Small intestine (tissue), 7 donors: ENCODE data around the gene LACC1. TPM values are rescaled to one million over a fixed set of nuclear protein-coding genes. Genes with fewer than 3 reads are reported as not detected.

Source experiments
- DNase-seq, 2 donors: peaks; one replicate each; pipeline versions ENCODE4 v3.0.0 to v3.0.0-alpha.2; 2013
- FAIRE-seq: peaks from 2 replicates; lab custom pipeline; 2012; peaks lifted over from hg19 to GRCh38; lab: Jason Lieb, UNC
- H3K27ac ChIP-seq, 3 donors: one replicate each; pipeline ENCODE4 v1.5.1; 2013; ENCODE audit warnings: low read length in 2 of 3, mild to moderate bottlenecking in 2 of 3, control low read depth in 1 of 3, inconsistent platforms in 1 of 3, low read depth in 1 of 3, moderate library complexity in 1 of 3
- H3K27me3 ChIP-seq, 3 donors: one replicate each; pipeline ENCODE4 v1.6.1; 2013; ENCODE audit warnings: low read length in 3 of 3, inconsistent platforms in 1 of 3; ENCODE audit not compliant: control insufficient read depth in 3 of 3, insufficient read depth in 3 of 3
- H3K36me3 ChIP-seq, 3 donors: one replicate each; pipeline ENCODE4 v1.6.1; 2013; ENCODE audit warnings: low read length in 3 of 3, inconsistent platforms in 1 of 3, low read depth in 1 of 3, mild to moderate bottlenecking in 1 of 3, moderate library complexity in 1 of 3; ENCODE audit not compliant: control insufficient read depth in 3 of 3, insufficient read depth in 2 of 3
- H3K4me1 ChIP-seq, 3 donors: one replicate each; pipeline ENCODE4 v1.6.1; 2013; ENCODE audit warnings: low read length in 2 of 3, inconsistent platforms in 1 of 3, low read depth in 1 of 3, mild to moderate bottlenecking in 1 of 3, moderate library complexity in 1 of 3; ENCODE audit not compliant: control insufficient read depth in 3 of 3, insufficient read depth in 2 of 3
- H3K4me3 ChIP-seq, 3 donors: one replicate each; pipeline ENCODE4 v1.5.1; 2013; ENCODE audit warnings: low read length in 3 of 3, control low read depth in 1 of 3, inconsistent platforms in 1 of 3, low read depth in 1 of 3, mild to moderate bottlenecking in 1 of 3, moderate library complexity in 1 of 3
- H3K9me3 ChIP-seq, 2 donors: one replicate each; pipeline ENCODE4 v1.6.1; 2013; ENCODE audit warnings: low read depth in 1 of 2, low read length in 1 of 2; ENCODE audit not compliant: control insufficient read depth in 2 of 2, insufficient read depth in 1 of 2
- WGBS, 3 donors: extraction: QIAGEN DNeasy Blood & Tissue Kit; methylation state at CpG; one replicate each; pipeline ENCODE4 v1.1.7; 2013; 5-methylcytosine and 5-hydroxymethylcytosine counted together
- polyA plus RNA-seq, 4 donors: library from polyadenylated mRNA; stranded (reverse) in 3 of 4; unstranded in 1 of 4; fragments of 200-250 nt in 3 of 4; fragments of 120-200 nt in 1 of 4; gene quantifications; one replicate each; pipeline versions ENCODE4 v1.2.1 to v1.2.3, GENCODE V29; 2013
- donor health status: healthy with polysubstance abuse.
- donor health status: control.
- donor health status: control.
- donor health status: Bipolar disorder and iron deficiency.
- donor health status: healthy.

The LACC1 gene
- polyA plus RNA-seq, 4 donors = 4.1 to 13.5 (median 13.0) TPM

DNA sequence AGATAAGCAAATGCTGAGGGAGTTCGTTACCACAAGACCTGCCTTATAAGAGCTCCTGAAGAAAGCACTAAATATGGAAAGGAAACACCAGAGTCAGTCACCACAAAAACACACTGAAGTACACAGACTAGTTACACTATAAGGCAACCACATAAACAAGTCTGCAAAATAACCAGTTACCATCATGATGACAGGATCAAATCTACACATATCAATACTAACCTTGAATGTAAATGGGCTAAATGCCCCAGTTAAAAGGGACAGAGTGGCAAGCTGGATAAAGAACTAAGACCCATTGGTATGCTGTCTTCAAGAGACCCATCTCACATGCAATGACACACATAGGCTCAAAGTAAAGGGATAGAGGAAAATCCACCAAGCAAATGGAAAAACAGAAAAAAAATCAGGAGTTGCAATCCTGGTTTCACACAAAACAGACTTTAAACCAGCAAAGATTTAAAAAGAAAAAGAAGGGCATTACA is 26.7 kb upstream of the LACC1 start:
- DNase-seq = no peak
- WGBS, 3 donors = 86 to 94% (median 91%) methylated on average over 1 of the region's 1 CpG
- Histone ChIP-seq H3K36me3 (peaks cover 0 to 3% (median 0%) of the 10 kb centered on the region in 3 donors), H3K9me3 (peaks cover 2 to 27% of the 10 kb centered on the region in 2 donors), H3K4me1 (no peaks in the 10 kb centered on the region), H3K4me3 (no peak overlapping the region), H3K27me3 (no peaks in the 10 kb centered on the region), H3K27ac (no peak overlapping the region)
- no peak for FAIRE-seq

DNA sequence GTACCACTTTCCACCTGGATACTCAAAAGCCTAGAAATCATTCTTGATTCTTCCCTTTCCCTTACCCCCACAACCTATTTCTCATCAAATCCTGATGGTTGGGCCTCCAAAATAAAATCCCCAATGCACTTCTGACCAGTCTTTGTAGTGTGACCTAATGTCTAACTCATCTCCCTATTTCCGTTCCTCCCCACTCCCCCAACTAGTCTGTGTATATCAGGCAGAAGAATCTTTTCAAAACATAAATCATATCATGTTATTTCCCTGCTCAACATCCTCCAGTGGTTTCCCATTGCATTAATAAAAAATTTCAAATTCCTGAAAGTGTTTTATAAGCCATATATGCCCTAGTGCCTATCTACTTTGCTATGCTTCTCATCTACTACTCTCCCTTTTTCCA is 17.8 kb upstream of the LACC1 start:
- Histone ChIP-seq H3K9me3 (peaks cover 0 to 9% of the 10 kb centered on the region in 2 donors), H3K27me3 (no peaks in the 10 kb centered on the region), H3K27ac (no peak overlapping the region), H3K4me1 (no peaks in the 10 kb centered on the region), H3K36me3 (no peaks in the 10 kb centered on the region), H3K4me3 (no peak overlapping the region)
- DNase-seq (no peak), FAIRE-seq (no peak)
- 91 to 100% (median 96%) methylated on average over 1 of the region's 1 CpG for WGBS, 3 donors

DNA sequence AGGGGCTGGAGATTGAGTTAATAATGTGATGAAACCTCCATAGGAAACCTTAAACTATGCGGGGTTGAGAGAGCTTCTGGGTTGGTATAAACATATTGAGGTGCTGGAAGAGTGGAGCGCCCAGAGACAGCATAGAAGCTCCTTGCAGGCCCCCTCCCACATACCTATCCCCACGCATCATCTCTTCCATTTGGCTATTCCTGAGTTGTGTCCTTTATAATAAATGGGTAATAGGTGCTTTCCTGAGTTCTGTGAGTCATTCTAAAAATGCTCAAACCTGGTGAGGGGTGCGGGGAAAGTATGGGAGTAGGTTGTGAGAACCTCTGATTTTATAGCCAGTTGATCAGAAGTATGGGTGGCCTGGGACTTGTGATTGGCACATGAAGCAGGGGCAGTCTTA is 14.8 kb upstream of the LACC1 start:
- FAIRE-seq (no peak), DNase-seq (no peak)
- Histone ChIP-seq H3K36me3 (no peaks in the 10 kb centered on the region), H3K4me1 (no peaks in the 10 kb centered on the region), H3K27me3 (no peaks in the 10 kb centered on the region), H3K4me3 (no peak overlapping the region), H3K27ac (no peak overlapping the region), H3K9me3 (peaks cover 0 to 9% of the 10 kb centered on the region in 2 donors)
- WGBS, 3 donors = 98 to 100% (median 100%) methylated on average over 4 of the region's 4 CpGs

DNA sequence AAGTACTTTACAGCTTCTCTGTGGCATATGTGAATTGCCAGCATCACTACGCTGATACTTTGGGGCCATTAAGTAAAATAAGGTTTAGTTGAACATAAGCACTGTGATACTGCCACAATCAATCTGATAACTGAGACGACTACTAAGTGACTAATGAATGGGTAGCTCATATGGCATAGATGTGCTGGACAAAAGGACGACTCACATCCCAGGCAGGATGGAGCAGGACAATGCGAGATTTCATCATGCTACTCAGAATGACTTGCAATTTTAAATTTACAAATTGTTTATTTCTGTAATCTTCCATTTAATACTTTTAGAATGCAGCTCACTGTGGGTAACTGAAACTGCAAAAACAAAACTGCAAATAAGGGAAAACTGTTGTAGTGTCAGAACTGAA is 13.8 kb upstream of the LACC1 start:
- Histone ChIP-seq H3K27ac (no peak overlapping the region), H3K27me3 (no peaks in the 10 kb centered on the region), H3K4me1 (no peaks in the 10 kb centered on the region), H3K9me3 (peaks cover 0 to 9% of the 10 kb centered on the region in 2 donors), H3K4me3 (no peak overlapping the region), H3K36me3 (peaks cover 0 to 2% (median 0%) of the 10 kb centered on the region in 3 donors)
- FAIRE-seq (no peak), DNase-seq (no peak)
- WGBS, 3 donors = 89 to 93% (median 89%) methylated on average over 4 of the region's 4 CpGs

DNA sequence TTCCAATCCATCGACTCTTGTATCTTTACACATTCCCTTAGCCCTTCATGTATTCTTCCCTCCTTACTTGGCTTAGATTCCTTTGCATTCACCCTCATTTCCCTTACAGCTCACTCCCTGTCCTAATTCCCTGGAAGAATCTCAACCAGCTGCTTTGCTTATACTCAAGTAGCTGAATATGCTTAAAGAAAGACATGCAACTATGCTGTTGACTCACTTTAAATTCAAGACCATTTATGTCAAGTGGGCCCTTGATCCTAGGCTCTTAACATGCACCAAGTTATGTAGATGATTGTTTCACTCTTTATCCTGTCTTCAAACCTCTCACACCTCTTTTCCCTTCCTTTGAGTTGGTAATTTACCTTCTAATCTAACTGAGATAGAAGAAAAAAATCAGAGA is 7.5 kb upstream of the LACC1 start:
- H3K4me3 ChIP-seq = no peak overlapping the region
- FAIRE-seq (no peak), DNase-seq (no peak)
- 81 to 97% (median 92%) methylated on average over 1 of the region's 1 CpG for WGBS, 3 donors
- peaks cover 0 to 2% (median 0%) of the 10 kb centered on the region in 3 donors for H3K36me3 ChIP-seq
- H3K9me3 ChIP-seq = no peaks in the 10 kb centered on the region
- no peaks in the 10 kb centered on the region for H3K27me3 ChIP-seq
- H3K27ac ChIP-seq = no peak overlapping the region
- H3K4me1 ChIP-seq = no peaks in the 10 kb centered on the region

DNA sequence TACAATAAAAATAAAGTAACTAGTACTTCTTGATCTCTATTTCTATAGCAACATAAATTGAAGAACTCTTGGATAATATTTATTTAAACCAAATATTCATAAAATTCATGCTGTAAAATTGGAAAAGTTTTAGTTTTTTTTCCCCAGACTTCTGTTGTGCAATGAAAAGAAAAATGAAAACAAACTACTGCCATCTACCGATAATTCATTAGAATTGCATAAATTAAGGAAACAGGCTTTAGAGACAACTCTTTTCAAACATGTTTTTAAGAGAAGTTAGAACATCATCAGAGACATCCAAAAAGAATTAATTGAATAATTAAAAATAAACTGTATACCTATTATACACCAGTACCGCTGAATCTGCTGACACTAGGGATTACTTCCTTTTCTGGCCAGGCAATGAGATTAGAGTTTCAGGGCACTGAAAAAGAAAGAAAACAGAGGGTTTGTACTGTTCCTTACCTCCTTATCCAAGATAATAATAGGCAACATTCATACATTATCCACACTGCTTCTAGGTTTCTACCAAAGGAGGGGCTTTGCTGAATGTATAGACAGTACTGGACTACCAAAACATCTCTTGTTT is 5.1 kb upstream of the LACC1 start:
- peak; percentile 97 for FAIRE-seq
- Histone ChIP-seq H3K27ac (no peak overlapping the region), H3K36me3 (peaks cover 0 to 2% (median 0%) of the 10 kb centered on the region in 3 donors), H3K27me3 (no peaks in the 10 kb centered on the region), H3K9me3 (no peaks in the 10 kb centered on the region), H3K4me3 (no peak overlapping the region), H3K4me1 (peaks cover 0 to 8% (median 0%) of the 10 kb centered on the region in 3 donors)
- DNase-seq = peak; percentile 17 to 18
- 6 to 18% (median 8%) methylated on average over 2 of the region's 2 CpGs for WGBS, 3 donors

DNA sequence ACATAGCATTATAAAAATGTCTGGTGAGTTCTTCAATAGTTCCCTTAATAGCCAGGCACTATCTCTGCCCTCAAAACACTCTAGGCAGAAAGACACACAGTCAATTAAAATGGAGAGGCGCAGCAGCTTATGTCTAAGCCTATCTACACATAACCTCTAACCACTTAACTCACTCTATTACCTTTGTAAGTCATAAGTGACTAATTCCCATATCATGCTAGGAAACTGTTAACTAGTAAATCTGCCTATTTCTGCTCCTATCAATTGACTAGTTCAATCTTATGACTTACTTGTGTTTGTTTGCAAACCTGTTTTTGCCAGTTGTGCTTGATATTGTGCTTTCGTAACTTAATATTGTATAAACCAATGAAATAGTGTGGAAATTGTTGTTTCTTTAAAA is 3.3 kb upstream of the LACC1 start:
- no peaks in the 10 kb centered on the region for H3K36me3 ChIP-seq
- FAIRE-seq = no peak
- peaks cover 0 to 11% (median 0%) of the 10 kb centered on the region in 3 donors for H3K4me1 ChIP-seq
- H3K27ac ChIP-seq = no peak overlapping the region
- H3K9me3 ChIP-seq = no peaks in the 10 kb centered on the region
- WGBS, 3 donors = 97 to 99% (median 97%) methylated on average over 2 of the region's 2 CpGs
- DNase-seq = no peak
- H3K27me3 ChIP-seq = no peaks in the 10 kb centered on the region
- no peak overlapping the region for H3K4me3 ChIP-seq

DNA sequence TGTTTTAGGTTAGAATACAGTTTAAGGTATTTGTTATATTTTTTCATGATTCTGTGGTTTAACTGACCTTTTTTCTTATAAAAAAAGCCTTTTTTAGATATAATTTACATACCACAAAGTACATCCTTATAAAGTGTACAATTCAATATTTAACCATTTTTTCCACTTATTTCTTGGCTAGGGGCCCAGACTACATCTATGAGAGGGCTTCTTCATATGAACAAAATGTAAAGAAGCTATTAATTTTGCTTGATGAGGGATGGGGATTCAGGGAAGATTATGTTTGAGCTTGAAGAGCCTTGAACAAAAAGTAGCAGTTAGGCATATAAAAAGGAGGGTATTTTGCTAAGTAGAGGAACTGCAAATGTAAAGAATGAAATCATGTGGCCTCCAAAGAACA is 2.4 kb upstream of the LACC1 start:
- peak; percentile 36 for FAIRE-seq
- Histone ChIP-seq H3K9me3 (no peaks in the 10 kb centered on the region), H3K36me3 (no peaks in the 10 kb centered on the region), H3K4me3 (no peak overlapping the region), H3K27ac (no peak overlapping the region), H3K27me3 (no peaks in the 10 kb centered on the region), H3K4me1 (peaks cover 0 to 11% (median 0%) of the 10 kb centered on the region in 3 donors)
- DNase-seq = no peak

DNA sequence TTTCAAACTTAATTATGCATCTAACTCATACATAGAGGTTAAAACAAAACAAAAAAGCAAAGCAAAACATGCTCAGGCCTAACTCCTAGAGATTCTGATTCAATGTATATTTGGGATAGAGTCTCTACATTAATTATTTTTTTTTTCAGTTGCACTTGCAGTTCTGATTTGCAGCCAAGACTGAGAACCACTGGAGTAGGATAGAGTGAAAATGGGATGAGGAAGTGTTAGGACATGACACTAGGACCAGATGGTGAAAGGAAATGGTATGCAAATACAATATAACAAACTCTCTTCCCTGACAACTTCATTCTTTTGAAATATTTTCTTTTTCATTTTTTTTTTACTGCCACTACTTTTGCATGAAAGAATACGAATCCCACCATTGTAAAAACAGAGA is 1.9 kb upstream of the LACC1 start:
- 76 to 90% (median 84%) methylated on average over 1 of the region's 1 CpG for WGBS, 3 donors
- no peak overlapping the region for H3K27ac ChIP-seq
- no peak overlapping the region for H3K4me3 ChIP-seq
- FAIRE-seq (no peak), DNase-seq (peak in 1 of 2 donors; percentile 4)
- H3K4me1 ChIP-seq = peaks cover 0 to 11% (median 0%) of the 10 kb centered on the region in 3 donors
- H3K27me3 ChIP-seq = no peaks in the 10 kb centered on the region
- H3K9me3 ChIP-seq = no peaks in the 10 kb centered on the region
- H3K36me3 ChIP-seq = no peaks in the 10 kb centered on the region
